Endometrial microvascular endothelial cells (primary cell): ENCODE measurements around the gene CLDN10. TPM values are rescaled to one million over a fixed set of nuclear protein-coding genes. Genes with fewer than 3 reads are reported as not detected.

Experiments used
- in situ Hi-C: cut with HindIII; loops from 2 replicates; pipeline ENCODE4 v1.10.0; 2017; ENCODE audit warnings: low sequenced_read_pairs, low pct_unique_long_range_greater_than_20kb; ENCODE audit errors: inconsistent ontology term
- total RNA-seq: library from RNA; depleted of rRNA; stranded (reverse); fragments of >200 nt; gene quantifications from one replicate; pipeline ENCODE4 v1.2.3, GENCODE V29; 2015; ENCODE audit errors: inconsistent ontology term

The CLDN10 gene
- total RNA-seq = not detected

GRCh38 chr13:95552539-95553441 is at the start of gene CLDN10:
CLDN10 (plus strand) TSS chr13:95552720; CDS start chr13:95552754, 34 bp downstream.
- in situ Hi-C loops = no loop called here

- in situ Hi-C loops = no loop called here
Measured at GRCh38 chr13:95503662-95504061, 48.9 kb upstream of the CLDN10 start.

GRCh38 chr13:95505265-95505664 is 47.3 kb upstream of the CLDN10 start:
- in situ Hi-C loops = no loop called here

GRCh38 chr13:95505986-95506385 is 46.5 kb upstream of the CLDN10 start:
- in situ Hi-C loops = no loop called here

GRCh38 chr13:95507991-95508390 is 44.5 kb upstream of the CLDN10 start:
- in situ Hi-C loops = no loop called here

- in situ Hi-C loops = no loop called here
Measured at GRCh38 chr13:95508996-95509395, 43.5 kb upstream of the CLDN10 start.

- in situ Hi-C loops = no loop called here
Measured at GRCh38 chr13:95509521-95510310, 42.8 kb upstream of the CLDN10 start.

GRCh38 chr13:95510950-95511349 is 41.6 kb upstream of the CLDN10 start:
- in situ Hi-C loops = no loop called here

GRCh38 chr13:95512424-95512823 is 40.1 kb upstream of the CLDN10 start:
- in situ Hi-C loops = no loop called here

- in situ Hi-C loops = no loop called here
Measured at GRCh38 chr13:95512957-95513356, 39.6 kb upstream of the CLDN10 start.

GRCh38 chr13:95515606-95516005 is 36.9 kb upstream of the CLDN10 start:
- in situ Hi-C loops = loop anchor here (5.0 kb wide), 1 partner anchor 117 kb away; no protein-coding TSS in a partner anchor

- in situ Hi-C loops = loop anchor here (5.0 kb wide), 1 partner anchor 116 kb away; no protein-coding TSS in a partner anchor
Measured at GRCh38 chr13:95516021-95516420, 36.5 kb upstream of the CLDN10 start.

GRCh38 chr13:95516492-95516891 is 36.0 kb upstream of the CLDN10 start:
- in situ Hi-C loops = loop anchor here (5.0 kb wide), 1 partner anchor 116 kb away; no protein-coding TSS in a partner anchor

- in situ Hi-C loops = no loop called here
Measured at GRCh38 chr13:95523598-95523997, 28.9 kb upstream of the CLDN10 start.

GRCh38 chr13:95524264-95524901 is 28.1 kb upstream of the CLDN10 start:
- in situ Hi-C loops = no loop called here

GRCh38 chr13:95527955-95528354 is 24.6 kb upstream of the CLDN10 start:
- in situ Hi-C loops = no loop called here

- in situ Hi-C loops = no loop called here
Measured at GRCh38 chr13:95530178-95530577, 22.3 kb upstream of the CLDN10 start.

GRCh38 chr13:95533545-95534160 is 18.9 kb upstream of the CLDN10 start:
- in situ Hi-C loops = no loop called here

GRCh38 chr13:95535243-95535642 is 17.3 kb upstream of the CLDN10 start:
- in situ Hi-C loops = no loop called here
